ENCODE measurements around the gene CDK5RAP2.

Gene CDK5RAP2

DNA sequence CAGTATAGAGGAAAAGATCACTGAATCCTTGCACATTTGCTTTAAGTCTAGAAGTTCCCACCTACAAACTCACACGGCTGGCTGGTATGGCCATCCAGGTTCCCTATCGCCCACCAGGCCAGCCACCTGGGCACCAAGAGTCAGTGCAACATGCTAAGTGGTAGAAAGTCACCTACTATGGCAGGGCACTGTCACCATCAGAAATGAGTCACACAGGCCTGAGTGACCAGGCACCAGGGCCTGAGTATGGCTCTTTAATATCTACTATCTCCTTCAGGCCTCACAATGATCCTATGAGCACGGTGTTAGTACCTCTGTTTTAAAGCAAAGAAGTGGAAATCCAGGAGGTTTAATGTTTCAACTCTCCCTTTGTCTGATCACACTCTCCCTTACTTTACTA lies 156.2 kb downstream of the CDK5RAP2 start:
- TF ChIP-seq, protein P1, sequence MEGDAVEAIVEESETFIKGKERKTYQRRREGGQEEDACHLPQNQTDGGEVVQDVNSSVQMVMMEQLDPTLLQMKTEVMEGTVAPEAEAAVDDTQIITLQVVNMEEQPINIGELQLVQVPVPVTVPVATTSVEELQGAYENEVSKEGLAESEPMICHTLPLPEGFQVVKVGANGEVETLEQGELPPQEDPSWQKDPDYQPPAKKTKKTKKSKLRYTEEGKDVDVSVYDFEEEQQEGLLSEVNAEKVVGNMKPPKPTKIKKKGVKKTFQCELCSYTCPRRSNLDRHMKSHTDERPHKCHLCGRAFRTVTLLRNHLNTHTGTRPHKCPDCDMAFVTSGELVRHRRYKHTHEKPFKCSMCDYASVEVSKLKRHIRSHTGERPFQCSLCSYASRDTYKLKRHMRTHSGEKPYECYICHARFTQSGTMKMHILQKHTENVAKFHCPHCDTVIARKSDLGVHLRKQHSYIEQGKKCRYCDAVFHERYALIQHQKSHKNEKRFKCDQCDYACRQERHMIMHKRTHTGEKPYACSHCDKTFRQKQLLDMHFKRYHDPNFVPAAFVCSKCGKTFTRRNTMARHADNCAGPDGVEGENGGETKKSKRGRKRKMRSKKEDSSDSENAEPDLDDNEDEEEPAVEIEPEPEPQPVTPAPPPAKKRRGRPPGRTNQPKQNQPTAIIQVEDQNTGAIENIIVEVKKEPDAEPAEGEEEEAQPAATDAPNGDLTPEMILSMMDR (IDR thresholded peaks at IDR 0.05; ENCODE audit: low read depth, low read length) = no peak
- H3K4me3 ChIP-seq (replicated peaks in 1 of 2; ENCODE audit: low read depth in 2 of 2, low read length in 2 of 2) = no peak overlapping the region
- no peak for DNase-seq (ENCODE audit: low read depth in 2 of 2)

DNA sequence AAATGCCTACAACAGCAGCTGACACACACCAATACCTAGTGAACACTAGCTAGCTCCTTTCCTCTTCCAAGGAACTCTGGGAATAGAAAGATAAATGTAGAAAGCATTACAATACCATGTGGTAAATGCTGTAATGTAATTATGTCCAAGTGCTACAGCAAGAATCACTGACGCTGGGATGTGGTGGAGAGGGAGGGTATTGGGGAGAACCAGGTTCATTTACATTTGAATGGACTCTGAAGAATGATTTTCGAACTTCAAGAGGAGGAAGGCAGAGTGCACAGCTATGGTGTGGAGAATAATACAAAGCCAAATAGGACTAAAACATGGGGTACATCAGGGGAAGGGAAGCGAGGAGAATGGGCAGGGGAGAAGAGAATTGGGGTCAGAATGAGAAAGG lies 158.0 kb downstream of the CDK5RAP2 start:
- TF ChIP-seq, protein P1 (IDR thresholded peaks at IDR 0.05; ENCODE audit: low read depth, low read length) = no peak
- no peak for DNase-seq (ENCODE audit: low read depth in 2 of 2)

DNA sequence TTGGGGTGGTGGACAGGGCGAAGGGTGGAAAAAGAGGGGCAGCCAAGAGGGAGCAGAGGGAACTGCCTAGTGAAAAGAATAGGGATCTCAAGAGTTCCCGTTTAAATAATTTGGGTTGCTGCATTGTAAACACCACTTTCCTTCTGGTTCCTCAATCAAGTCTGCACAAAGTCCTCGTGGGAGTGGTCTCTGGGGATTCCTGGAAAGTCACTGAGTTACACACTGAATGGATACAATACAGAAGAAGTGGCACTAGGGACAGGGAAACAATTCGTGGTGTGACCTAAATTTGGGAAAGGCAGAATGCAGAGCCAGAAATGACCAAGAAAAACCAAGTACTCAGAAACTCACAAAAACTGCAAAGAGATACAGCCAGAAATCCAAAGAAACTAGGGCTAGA lies 161.7 kb downstream of the CDK5RAP2 start:
- TF ChIP-seq, protein P1 (IDR thresholded peaks at IDR 0.05; ENCODE audit: low read depth, low read length) = no peak
- no peak for DNase-seq (ENCODE audit: low read depth in 2 of 2)
- H3K4me3 ChIP-seq (replicated peaks in 1 of 2; ENCODE audit: low read depth in 2 of 2, low read length in 2 of 2) = no peak overlapping the region

More for the DNA sequence above, 158.0 kb downstream of the CDK5RAP2 start:
- H3K4me3 ChIP-seq (replicated peaks in 1 of 2; ENCODE audit: low read depth in 2 of 2, low read length in 2 of 2) = no peak overlapping the region

DNA sequence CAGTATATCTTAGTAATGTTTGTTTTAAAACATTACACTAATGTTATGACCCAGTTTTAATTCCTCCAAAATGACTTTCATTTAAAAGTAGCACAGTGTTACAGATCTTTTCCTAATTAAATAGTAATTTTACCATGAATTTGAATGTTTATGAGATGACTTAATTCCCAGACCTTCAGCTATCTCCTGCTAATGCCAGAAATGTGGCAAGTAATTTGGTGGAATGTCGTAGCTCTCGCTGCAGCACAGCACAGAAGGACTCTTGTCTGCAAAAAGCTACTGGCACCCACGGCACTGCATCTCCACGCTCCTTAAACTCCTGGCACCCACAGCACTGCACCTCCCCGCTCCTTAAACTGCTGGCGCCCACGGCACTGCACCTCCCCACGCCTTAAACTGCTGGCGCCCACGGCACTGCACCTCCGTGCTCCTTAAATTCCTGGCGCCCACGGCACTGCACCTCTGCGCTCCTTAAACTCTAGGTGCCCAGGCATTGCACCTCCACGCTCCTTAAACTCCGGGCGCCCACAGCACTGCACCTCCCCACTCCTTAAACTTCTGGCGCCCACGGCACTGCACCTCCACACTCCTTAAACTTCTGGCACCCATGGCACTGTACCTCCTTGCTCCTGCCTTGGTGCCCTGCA lies 163.1 kb downstream of the CDK5RAP2 start:
- DNase-seq (ENCODE audit: low read depth in 2 of 2) = no peak
- no peak overlapping the region for H3K4me3 ChIP-seq (replicated peaks in 1 of 2; ENCODE audit: low read depth in 2 of 2, low read length in 2 of 2)
- TF ChIP-seq, protein P1 (IDR thresholded peaks at IDR 0.05; ENCODE audit: low read depth, low read length) = no peak

DNA sequence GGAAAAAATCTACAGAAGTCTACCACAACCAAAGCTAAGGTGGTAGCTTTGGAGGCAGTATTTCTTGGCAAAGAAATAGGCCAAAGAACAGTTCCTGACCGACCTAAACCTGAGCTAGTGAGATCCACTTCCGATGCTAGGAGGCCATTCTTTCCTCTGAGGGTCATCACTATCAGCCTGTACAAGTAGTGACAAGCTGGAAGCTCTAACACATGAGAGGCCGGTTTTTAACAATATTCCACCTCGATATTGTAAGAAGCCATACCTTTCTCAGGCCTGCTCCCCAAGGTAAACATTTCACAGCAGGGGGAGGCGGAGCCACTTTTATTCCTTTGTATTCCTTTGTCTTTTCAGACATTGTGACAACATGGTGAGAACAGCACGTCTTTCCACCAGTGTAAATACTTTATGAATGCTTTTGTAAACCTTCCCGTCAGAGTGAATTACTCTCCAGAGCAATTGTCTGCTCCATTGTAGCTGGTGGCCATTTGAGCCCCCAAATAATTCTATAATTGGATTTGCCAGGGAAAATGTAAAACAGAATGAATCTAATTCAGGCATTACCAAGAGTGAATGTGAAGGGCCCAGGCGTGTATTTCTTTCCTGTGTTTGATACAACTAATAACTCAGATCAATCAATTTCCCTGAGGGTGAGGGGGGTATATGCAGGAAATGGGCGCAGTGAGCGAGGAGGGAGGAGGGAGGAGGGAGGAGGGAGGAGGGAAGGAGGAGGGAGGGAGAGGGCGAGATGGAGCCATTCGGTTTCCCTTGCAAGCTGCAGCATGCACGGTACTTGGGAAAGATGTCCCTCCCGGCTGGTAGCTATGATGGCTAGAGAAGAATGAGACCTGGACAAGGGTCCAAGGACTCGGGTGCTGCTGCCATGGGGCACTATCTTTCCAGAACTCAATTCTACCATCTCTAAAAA lies 166.6 kb downstream of the CDK5RAP2 start:
- TF ChIP-seq, protein P1 (IDR thresholded peaks at IDR 0.05; ENCODE audit: low read depth, low read length) = no peak
- DNase-seq (ENCODE audit: low read depth in 2 of 2) = no peak
- no peak overlapping the region for H3K4me3 ChIP-seq (replicated peaks in 1 of 2; ENCODE audit: low read depth in 2 of 2, low read length in 2 of 2)

DNA sequence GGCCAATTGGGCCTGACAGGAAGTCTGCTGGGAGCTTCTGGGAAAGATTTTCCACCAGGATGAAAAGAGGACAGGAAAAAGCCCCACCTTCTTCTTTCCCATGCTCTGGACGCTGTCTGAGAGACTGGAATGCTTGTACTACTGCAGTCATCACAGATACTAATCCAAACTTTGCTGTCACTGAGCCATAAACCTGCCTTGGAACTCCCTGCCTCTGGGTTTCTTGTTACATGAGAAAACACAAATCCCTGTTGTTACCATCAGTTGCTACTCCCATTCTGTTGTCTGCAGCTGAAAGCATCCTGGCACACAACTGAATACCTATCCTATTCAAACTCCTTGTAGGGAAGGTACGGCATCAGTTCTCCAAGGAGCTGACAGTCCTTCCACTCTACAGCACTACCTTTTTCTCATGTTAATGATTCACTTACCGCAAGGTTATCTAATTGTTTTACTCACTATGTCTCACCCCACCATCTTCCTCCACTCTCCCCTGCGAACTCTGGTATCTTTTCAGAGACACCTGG lies 167.5 kb downstream of the CDK5RAP2 start:
- DNase-seq (ENCODE audit: low read depth in 2 of 2) = peak; percentile 34 to 82
- TF ChIP-seq, protein P1 (IDR thresholded peaks at IDR 0.05; ENCODE audit: low read depth, low read length) = no peak
- H3K4me3 ChIP-seq (replicated peaks in 1 of 2; ENCODE audit: low read depth in 2 of 2, low read length in 2 of 2) = no peak overlapping the region

Measured in cardiac fibroblast (primary cell).